H1 (cell line): ENCODE data around the gene MNAT1.

Experiments
- CTCF ChIP-seq, 3 experiments: IDR thresholded peaks; 1 replicate in 2 of 3; 2 replicates in 1 of 3; pipeline versions ENCODE4 v1.5.1 to v1.6.1; 2011; ENCODE audit warnings: low read length in 3 of 3, mild to moderate bottlenecking in 3 of 3, inconsistent platforms in 2 of 3, low read depth in 1 of 3, moderate library complexity in 1 of 3; ENCODE audit not compliant: insufficient read depth in 1 of 3; ENCODE audit errors: control extremely low read depth in 1 of 3
- E2F6 ChIP-seq: IDR thresholded peaks from 2 replicates; pipeline ENCODE4 v1.6.1; 2012; ENCODE audit warnings: inconsistent platforms
- EP300 ChIP-seq, 2 experiments: IDR thresholded peaks; 1 replicate in 1 of 2; 2 replicates in 1 of 2; pipeline ENCODE4 v1.6.1; 2011 to 2012; ENCODE audit warnings: low read depth in 2 of 2, low read length in 2 of 2, mild to moderate bottlenecking in 2 of 2, borderline replicate concordance in 1 of 2, inconsistent platforms in 1 of 2, moderate library complexity in 1 of 2
- GABPA ChIP-seq: IDR thresholded peaks from 2 replicates; pipeline ENCODE4 v1.6.1; 2011; ENCODE audit warnings: mild to moderate bottlenecking, low read length, moderate library complexity, borderline replicate concordance; ENCODE audit not compliant: insufficient read depth
- GTF2F1 ChIP-seq: IDR thresholded peaks from 2 replicates; pipeline ENCODE4 v1.6.1; 2012; ENCODE audit warnings: low read depth, low read length, improper control_type of control experiment, borderline replicate concordance

DNA sequence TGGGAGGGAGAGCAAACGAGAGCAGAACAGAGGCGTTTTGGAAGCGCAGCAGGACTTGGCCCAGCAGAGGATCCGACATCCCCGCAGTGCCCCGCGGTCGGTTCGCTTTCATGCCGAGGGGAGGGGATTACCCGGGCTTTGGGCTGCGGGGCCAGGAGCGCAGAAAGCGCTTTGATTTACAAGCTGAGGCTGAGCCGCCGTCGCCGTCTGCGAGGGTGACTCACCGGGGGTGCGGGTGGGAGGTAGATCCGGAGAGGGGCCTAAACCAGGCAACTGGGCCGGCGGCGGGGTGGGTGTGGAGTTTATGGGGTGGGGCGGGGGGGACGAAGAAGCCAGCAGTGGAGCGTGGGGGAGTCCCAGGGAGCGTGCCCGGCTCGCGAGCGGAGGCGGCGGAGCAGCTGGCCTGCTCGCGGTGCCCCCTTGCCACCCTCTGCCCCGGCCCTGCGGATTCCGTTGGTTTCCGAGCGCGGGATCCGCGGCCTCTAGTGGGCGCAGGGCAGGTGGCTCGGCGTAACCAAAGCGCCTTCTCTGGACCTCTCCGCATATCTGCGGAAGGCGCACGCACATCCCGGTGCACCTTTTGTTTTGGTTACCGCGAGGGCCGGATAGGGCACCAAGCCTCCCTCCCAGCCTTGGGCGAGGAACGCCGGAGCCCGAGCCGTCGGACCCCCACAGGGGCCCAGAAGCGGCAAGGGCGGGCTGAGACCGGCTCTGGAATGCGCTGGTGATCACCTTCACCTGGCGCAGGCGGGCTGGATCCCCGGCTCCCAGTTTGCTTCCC lies 13.0 kb upstream of the MNAT1 start:
- TF ChIP-seq CTCF (IDR thresholded peaks at IDR 0.05; ENCODE audit: control extremely low read depth in 1 of 3, insufficient read depth in 1 of 3, low read depth in 1 of 3, low read length in 3 of 3): peak in 2 of 3 experiments; percentile 24 to 35; a peak in 3 of 4 replicates
- TF ChIP-seq GABPA: no peak
- TF ChIP-seq EP300 (IDR thresholded peaks at IDR 0.05; ENCODE audit: borderline replicate concordance in 1 of 2, low read depth in 2 of 2, low read length in 2 of 2): no peak
- peak; percentile 14; the same call in 1 of the 2 replicates for TF ChIP-seq E2F6
- no peak for TF ChIP-seq GTF2F1
